HCT116 (cell line): Measurements from ENCODE around the gene NDC1.

Experiments used
- CBX3 ChIP-seq: IDR thresholded peaks from 2 replicates; pipeline ENCODE4 v1.6.1; 2012; ENCODE audit warnings: low read depth
- EGR1 ChIP-seq: IDR thresholded peaks from 2 replicates; pipeline ENCODE4 v1.6.1; 2012; ENCODE audit warnings: low read depth
- POLR2AphosphoS5 ChIP-seq: IDR thresholded peaks from 2 replicates; pipeline ENCODE4 v1.6.1; 2011; ENCODE audit warnings: mild to moderate bottlenecking, low read depth, low read length, moderate library complexity
- SIN3A ChIP-seq: IDR thresholded peaks from 2 replicates; pipeline ENCODE4 v1.6.1; 2012; ENCODE audit warnings: low read depth
- YY1 ChIP-seq: IDR thresholded peaks from 2 replicates; pipeline ENCODE4 v1.6.1; 2011; ENCODE audit warnings: low read length, low read depth, moderate library complexity, mild to moderate bottlenecking; ENCODE audit not compliant: insufficient replicate concordance; ENCODE audit errors: extremely low read depth
- TF ChIP-seq, protein P1 (sequence below), 3 experiments: fragments of 200-600 bp in 1 of 3; sonication (generic) in 1 of 3; IDR thresholded peaks in 2 of 3; conservative IDR thresholded peaks in 1 of 3; 2 replicates each; pipeline ENCODE4 v1.5.1; 2012 to 2017; ENCODE audit warnings: low read depth in 2 of 3, low read length in 2 of 3, antibody characterized with exemption in 1 of 3, borderline replicate concordance in 1 of 3, control low read depth in 1 of 3, mild to moderate bottlenecking in 1 of 3, mixed read lengths in 1 of 3, mixed run types in 1 of 3, moderate library complexity in 1 of 3; ENCODE audit not compliant: insufficient read depth in 1 of 3

DNA sequence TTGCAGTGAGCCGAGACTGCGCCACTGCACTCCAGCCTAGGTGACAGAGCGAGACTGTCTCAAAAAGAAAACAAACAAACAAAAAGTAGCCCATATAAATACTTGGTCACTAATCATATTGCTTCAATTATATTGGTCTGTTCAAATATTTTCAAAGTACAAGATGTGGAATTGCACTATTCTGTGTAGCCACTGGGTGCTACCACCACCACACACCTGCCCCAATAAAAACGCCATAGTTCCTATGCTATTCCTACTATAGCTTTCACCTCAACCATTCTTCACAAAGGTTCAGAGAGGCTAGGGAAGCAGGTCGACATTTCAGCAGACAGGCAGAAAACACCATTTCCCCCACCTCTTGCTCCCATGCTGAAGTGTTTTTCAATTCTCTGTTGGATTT lies 16.7 kb downstream of the NDC1 start:
- TF ChIP-seq POLR2AphosphoS5, result no peak
- TF ChIP-seq YY1, result no peak
- no peak for TF ChIP-seq CBX3
- TF ChIP-seq SIN3A, result no peak
- TF ChIP-seq EGR1, result no peak
- TF ChIP-seq, protein P1, sequence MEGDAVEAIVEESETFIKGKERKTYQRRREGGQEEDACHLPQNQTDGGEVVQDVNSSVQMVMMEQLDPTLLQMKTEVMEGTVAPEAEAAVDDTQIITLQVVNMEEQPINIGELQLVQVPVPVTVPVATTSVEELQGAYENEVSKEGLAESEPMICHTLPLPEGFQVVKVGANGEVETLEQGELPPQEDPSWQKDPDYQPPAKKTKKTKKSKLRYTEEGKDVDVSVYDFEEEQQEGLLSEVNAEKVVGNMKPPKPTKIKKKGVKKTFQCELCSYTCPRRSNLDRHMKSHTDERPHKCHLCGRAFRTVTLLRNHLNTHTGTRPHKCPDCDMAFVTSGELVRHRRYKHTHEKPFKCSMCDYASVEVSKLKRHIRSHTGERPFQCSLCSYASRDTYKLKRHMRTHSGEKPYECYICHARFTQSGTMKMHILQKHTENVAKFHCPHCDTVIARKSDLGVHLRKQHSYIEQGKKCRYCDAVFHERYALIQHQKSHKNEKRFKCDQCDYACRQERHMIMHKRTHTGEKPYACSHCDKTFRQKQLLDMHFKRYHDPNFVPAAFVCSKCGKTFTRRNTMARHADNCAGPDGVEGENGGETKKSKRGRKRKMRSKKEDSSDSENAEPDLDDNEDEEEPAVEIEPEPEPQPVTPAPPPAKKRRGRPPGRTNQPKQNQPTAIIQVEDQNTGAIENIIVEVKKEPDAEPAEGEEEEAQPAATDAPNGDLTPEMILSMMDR (IDR thresholded peaks at IDR 0.05 in 2 of 3, conservative IDR thresholded peaks at IDR 0.05 in 1 of 3; ENCODE audit: borderline replicate concordance in 1 of 3, insufficient read depth in 1 of 3, low read depth in 2 of 3, low read length in 2 of 3), result peak in 2 of 3 experiments; percentile 17 to 44; a peak in 2 of 6 replicates
